Jurkat, Clone E6-1 (cell line): ENCODE data around the gene CFAP53.
A peak's percentile ranks its signal among the peaks of the same experiment; 100 is the strongest.
"Not testable (repeated sequence)": the region's sequence is repeated elsewhere in the genome, so short reads cannot be mapped to it uniquely, and the experiment has no call there.

Source experiments
- DNase-seq: peaks from one replicate; pipeline ENCODE4 v3.0.0-alpha.2; 2011; ENCODE audit warnings: low read depth, low spot score
- H3K4me3 ChIP-seq: 2 replicates; pipeline ENCODE4 v1.5.1; 2011; ENCODE audit warnings: mild to moderate bottlenecking, low read length, control low read depth, moderate library complexity

The CFAP53 gene

DNA sequence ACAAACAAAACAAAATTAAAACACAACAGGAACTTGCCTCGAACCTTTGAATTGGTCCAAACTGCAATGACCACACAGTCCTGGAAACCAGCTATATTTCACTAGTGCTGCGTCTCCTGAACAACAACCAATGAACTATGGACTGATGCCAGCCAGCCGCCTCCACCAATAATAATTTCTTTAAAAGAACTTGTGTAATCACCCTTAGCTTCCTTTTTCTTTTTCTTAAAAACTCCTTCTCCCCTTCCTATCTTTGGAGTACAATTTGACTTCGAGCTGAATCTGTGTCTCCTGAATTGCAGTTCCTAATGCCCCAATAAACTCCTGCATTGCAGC, 22.8 kb upstream of the CFAP53 start:
- no peak overlapping the region for H3K4me3 ChIP-seq
- no peak for DNase-seq

DNA sequence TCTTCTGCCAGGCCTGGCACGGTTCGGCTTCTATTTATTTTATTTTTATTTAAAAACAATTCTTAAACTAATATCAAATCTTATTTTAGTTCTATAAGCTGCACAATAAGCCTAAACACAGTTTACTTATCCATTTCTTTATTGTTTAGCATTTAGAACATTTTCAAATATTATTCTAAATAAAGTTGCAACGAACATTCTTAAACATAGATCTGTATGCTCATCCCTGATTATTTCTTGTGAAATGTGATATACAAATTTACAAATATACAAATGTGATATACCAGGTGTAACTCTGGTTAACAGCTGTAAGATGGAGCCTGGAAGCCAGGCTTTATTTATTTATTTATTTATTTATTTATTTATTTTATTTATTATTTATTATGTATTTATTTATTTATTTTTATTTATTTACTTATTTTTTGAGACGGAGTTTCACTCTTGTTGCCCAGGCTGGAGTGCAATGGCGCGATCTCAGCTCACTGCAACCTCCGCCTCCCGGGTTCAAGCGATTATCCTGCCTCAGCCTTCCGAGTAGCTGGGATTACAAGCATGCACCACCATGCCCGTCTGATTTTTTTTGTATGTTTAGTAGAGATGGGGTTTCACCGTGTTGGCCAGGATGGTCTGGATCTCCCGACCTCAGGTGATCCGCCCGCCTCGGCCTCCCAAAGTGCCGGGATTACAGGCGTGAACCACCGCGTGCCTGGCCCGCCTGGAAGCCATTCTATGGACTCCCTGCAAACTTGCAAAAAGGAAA, 22.2 kb upstream of the CFAP53 start:
- DNase-seq = not testable (repeated sequence)
- H3K4me3 ChIP-seq = peak overlapping the region; percentile 97

DNA sequence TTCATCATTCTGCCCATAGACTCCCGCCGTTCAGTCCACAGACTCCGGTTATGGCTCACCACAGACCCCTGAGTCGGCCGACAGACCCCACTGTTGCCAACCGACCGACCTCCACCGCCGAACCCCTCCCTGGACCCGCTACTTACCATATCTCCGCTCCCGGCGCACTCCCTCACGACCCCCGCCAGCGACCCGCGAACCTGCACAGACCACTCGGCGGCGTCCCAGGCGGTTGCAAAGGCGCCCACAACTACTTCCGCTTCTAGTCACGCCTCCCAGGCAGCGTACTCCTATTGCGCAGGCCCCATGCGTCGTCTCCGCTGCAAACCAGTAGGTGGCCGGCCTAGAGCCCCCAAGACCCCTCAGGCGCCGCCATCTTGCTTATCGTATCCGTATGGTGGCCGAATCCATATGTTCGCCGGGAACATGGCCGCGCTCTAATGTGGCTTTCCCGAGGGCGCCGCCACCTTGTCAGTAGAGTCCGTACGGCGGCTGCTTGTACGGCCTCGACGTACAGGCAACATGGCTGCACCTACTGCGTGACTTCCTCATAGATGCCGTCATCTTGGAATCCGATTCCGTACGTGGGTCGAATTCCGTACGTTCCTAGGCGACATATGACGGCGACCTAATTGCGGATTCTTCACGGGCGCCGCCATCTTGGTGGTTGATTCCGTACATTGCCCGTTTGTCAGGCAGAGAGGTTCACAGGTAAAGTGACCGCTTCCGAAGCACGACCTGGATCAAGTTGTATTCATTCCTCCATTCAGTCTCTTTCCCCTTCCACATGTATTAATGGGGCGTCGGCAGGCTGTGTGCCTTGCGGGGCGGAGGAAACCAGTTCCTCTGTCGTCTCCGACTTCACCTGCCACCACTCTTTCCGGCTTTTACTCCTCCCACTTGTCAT, 21.4 kb upstream of the CFAP53 start, which contains the start of gene CXXC1:
TSS of gene CXXC1 (minus strand) at position 252 of the 907 bp plus-strand sequence. CDS start at position 149, 103 bp downstream.
- H3K4me3 ChIP-seq = peak within 1 kb of the TSS; percentile 97
- DNase-seq = peak; percentile 99

DNA sequence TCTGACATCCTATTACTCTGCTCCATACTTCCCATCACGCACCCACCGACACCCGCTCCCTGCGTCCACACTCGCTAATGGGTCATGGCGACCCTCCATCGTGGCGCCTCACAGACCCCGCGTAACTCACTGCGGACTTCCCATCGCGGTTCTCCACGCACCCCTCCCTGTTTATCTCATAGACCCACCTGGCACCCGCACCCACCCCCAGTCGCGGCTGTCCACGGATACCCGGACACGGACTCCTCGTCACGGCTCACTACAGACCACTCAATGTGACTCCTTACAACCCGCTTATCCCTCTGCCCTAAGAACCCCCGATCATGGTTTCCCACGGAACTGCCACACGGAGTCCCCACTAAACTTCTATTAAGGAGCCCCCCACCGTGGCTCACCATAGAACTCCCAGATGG, 20.7 kb upstream of the CFAP53 start:
- DNase-seq = no peak
- peak overlapping the region; percentile 97 for H3K4me3 ChIP-seq

DNA sequence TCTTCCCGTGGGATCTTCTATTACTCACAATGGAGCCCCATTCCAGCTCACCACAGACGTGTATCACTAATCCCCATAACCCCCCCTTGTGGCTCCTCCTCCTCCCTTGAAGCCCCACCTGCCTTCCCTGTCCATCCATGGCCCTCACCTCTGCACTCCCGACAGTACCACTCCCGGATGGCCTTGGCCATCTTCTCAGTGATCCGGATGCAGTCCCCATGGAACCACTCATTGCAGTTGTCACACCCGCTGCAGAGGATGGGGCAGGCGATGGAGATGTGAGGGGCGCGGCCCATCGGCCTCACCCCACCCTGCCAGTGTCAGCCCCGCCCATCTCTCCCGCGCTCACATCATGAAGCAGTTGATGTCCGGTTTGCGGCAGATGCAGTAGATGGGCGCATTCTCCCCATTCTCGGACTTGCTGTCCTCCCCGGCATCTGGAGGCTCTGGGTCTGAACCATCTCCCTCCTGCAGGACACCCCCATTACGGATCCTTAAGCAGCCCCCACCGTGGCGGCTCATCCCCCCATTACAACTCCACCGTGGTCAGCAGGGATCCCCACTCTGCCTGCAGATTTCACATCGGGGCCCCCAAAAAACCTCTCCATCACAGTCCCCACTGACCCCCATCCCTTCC, 20.2 kb upstream of the CFAP53 start:
- peak overlapping the region; percentile 97 for H3K4me3 ChIP-seq
- DNase-seq = no peak

DNA sequence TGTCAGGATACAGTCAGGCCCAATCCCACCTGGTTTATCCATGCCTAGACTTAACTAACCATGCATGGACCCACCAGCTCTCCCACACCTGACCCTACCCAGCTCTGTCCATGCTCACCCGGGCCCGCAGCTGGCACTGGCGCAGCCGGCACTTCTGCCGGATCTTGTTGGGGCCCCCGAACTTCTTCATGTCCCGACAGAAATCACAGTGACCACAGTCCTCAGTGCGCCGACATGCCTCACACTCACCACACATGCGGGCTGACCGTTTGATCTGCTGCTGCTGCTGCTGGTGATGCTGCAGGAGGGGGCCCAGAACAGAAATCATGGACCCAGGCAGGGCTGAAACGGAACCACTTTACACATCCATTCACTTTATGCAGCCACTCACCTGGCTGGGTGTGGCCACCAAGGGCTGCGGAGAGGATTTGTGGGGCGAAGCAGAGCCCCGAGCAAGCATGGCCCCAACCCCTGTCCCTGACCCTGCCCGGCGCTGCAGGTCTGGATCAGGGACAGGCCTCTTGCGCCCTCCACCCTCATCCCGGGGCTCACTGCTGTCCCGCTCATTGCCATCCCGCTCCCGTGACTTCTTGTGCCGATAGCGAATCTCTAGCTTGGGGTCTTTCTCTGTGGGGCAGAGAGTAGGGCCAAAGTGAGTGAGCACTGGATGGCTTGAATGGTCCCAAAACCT, 19.5 kb upstream of the CFAP53 start:
- H3K4me3 ChIP-seq = peak overlapping the region; percentile 97

DNA sequence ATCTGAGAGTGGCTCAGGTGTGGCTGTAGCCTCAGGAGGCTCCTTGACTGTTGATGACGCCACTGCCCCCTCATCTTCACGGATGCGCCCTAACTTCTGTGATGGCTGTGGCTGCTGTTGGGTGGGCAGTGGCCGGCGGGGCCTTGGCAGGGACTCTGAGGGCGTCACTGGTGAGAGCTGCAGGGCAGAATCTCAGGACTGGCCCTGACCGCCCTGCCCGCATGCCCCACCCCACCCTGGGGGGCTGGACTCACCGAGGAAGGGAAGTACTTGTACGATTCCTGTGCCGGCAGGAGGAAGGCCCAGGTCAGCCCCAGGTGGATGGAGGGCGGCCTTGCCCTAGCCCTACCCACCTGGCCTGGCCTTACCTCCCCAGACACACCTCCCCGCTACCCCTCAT, 18.8 kb upstream of the CFAP53 start:
- H3K4me3 ChIP-seq = no peak overlapping the region
- no peak for DNase-seq

More for the DNA sequence above, 19.5 kb upstream of the CFAP53 start:
- DNase-seq = no peak

DNA sequence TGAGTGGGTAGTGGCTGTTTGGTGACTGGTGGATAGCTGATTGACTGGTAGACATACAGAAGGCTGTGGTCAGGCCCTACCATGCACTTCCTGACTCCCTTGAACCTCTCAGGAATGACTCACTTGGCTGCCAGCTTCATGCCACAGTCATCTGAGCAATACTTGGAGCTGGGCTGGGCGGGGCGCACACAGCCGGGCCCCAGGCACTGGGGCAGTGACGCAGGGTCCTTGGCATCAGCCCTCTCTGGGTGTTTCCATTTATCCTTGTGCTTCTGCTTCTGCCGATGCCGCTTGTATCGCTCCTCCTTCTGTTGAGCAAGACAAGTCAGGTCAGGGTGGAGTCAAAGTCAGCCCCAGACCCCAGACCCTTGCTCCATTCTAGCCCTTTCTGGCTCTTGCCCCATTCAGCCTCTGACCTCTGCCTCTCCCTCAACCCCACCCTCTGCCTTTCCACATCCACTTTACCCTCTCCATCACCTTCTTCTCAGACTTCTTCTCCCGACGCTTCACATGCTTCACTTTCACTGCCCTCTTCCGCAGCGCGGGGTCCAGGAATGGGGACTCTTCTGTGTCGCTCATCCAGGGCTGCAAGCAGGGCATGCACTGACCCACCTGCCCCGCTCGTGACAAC, 18.1 kb upstream of the CFAP53 start:
- DNase-seq = no peak
- H3K4me3 ChIP-seq = no peak overlapping the region

DNA sequence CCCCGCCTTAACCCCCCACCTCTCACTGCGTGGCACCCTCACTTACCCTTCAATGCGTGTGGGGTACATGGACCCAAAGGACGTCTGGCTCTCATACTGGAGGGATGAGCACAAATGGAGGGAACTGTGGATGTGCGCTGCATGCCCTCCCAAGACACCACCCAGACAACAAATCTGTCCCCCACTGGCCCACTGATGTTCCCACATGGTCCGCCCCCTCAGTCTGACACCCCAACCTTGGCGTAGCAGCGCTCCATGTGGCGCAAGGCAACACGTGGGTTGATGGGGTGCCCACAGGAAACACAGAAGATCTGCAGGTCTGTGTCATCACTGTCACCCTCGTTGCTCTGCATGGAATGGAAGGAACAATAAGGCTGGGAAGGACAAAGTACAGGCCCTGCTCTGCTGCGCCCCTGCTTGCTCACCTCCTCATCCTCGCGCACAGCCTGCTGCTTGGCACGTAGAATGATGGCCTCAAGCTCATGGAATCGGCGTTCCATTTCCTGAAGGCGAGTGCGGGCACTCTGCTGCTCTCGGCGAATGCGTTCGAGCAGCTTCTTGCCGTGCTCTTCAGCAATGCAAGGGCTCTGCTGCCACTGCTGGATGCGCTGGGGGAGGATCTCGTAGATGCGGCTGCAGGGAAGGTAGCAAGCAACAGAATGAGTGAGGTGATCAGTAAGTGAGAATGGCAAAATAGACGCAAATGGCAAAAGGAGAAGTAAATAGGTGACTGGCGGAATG, 17.3 kb upstream of the CFAP53 start:
- no peak overlapping the region for H3K4me3 ChIP-seq
- no peak for DNase-seq

DNA sequence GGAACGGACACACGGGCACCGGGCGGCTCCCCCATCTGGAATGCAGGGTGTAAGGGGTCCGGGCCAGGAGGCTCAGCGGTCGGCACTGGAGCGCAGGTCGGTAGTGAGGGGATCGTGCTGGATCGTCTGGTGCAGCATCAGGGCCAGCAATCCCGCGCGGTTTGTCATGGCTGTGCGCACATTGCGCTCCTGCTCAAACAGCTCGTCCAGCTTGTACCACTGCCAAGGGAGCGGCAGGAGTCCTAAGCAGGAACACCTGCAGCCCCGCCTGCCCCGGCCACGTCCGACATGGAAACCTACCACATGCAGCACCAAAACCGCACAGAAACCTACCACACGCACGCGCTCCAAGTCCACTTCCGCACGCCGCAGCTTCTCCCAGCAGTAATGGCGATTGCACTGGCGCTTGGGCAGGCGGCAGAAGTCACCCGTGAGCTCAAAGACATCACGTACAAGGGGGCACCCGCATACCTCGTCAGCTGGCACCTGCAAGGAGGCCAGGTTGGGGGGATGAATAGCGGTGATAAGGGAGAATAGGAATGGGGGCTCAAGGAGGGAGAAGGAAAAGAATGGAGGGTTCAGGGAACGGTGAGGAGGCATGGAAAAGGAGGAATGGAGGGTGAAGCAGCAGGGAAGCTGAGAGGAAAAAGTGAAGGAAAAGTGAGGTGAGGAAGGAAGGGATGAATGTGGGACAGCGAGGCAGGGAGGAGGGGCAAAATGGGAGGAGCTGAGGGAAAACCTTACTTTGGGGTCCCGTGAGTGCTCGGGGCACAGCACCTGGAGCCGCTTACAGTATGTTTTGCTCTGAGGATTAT, 16.4 kb upstream of the CFAP53 start:
- H3K4me3 ChIP-seq = peak overlapping the region; percentile 100
- no peak for DNase-seq

DNA sequence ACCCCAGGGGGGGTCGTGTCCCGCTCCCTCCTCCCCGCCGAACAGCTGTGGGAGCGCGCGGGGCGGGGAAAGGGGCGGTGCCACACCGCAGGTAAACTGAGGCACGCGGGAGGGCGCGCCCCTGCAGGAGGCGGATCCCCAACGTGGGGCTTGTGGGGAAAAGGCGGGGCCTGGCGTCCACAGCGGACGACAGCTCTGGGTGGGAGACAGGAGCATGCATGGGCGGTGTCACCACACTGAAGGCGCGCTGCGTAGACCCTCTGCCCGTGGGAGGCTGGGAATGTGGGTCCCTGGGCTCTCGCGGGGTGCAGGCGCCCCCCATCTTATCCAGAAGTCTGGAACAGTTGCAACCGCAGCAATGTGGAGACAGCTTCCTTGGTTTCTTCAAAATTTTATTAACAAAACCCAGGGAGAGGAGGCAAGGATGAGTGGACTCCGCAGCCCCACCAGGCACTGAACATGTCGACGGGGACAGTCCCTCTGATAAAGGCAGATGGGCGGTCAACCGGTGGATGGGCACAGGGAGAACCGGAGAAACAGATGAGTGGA, 15.8 kb upstream of the CFAP53 start:
- DNase-seq = no peak
- peak overlapping the region; percentile 100 for H3K4me3 ChIP-seq

DNA sequence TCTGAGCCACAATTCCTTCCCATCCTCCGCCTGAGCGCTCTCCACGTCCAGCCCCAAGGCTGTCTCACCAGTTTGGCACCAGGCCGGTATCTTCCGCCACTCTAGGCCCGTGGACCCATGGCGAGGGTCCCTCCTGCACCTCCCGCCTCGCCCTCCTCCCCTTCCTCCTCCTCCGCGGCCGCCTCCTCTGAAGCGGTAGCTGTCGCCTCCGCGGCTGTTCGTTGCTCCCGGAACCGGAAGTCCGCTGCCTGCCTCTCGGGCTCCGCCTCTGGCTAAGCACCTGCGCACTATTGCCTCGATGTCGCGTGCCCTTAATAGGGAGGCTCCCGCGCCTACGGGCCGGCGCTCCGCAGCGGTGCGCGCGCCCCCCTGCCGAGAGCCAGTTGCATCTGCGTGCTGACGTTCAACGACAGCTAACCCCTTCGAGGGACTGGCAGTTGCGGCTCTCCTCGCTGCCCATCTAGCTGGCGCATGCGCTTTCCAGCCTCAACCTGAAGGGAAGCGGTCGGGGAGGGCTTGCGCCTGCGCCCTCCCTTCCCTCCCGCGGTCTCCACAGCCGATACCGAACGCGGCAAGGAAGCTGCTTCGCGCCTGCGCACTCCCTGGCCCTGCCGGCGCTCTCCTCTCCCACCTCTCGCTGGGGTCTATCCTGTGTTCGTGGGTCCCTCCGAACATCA, 15.1 kb upstream of the CFAP53 start, which contains the start of gene MBD1:
TSS of gene MBD1 (minus strand) at position 229 of the 677 bp plus-strand sequence. CDS start 1,531 bp downstream, outside the sequence.
- peak within 1 kb of the TSS; percentile 100 for H3K4me3 ChIP-seq
- peak; percentile 96 for DNase-seq

DNA sequence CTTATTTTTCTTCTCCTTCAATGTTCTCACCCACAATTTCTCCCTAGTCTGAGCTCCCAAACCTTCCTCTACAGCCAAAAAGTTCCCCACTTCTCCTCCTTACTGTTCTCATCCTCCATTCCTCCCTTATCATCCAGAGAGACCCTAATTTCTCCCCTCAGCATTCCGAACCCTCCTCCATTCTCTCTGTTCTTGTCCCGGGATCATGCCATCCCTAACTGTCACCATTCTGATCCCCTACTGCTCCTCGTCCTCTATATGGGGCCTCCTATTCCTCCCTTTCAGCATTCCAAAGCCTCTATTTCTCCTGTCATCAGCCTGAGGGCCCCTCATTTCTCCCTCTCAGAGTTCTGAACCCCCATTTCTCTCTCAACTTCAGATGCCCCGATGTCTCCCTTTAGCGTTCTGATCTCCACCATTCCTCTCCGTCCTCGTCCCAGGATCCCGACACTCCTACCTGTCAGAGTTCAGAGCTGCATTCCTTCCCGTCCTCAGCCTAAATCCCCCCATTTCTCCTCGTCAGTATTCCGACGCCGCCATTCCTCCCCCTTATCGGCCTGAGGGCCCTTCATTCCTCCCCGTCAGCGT, 14.5 kb upstream of the CFAP53 start:
- H3K4me3 ChIP-seq = peak overlapping the region; percentile 100
- DNase-seq = no peak

DNA sequence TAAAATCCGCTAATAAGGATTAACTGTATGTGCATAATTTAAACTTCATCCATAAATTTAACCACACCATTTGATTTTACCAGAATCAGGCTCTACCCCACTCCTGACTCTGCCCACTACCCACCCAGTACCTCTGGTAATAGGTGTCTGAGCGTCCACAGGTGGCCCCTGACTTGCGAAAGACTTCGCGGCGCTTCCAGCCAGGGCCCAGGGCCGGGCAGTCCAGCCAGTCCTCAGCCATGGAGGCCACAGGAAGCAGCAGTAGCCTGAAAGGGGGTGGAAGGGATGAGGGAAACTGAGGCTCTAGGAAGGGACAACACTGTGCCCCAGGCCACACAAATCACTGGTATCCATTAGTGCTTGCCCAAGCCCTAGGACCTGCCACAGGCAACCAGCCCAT, 13.5 kb upstream of the CFAP53 start:
- H3K4me3 ChIP-seq = peak overlapping the region; percentile 100
- DNase-seq = no peak

DNA sequence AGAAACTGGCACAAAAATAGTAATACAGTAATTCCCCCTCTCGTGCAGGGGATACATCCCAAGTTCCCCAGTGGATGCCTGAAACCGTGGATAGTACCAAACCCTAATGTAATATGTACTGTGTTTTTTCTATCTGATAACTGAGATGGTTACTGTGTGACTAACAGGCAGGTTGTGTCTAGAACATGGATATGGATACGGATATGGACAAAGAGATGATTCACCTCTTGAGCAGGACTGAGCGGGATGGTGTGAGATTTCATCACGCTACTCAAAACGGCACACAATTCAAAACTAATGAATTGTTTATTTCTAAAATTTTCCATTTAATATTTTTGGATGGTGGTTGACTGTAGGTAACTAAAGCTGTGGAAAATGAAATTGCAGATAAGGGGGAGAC, 11.6 kb upstream of the CFAP53 start:
- H3K4me3 ChIP-seq = no peak overlapping the region
- DNase-seq = no peak

DNA sequence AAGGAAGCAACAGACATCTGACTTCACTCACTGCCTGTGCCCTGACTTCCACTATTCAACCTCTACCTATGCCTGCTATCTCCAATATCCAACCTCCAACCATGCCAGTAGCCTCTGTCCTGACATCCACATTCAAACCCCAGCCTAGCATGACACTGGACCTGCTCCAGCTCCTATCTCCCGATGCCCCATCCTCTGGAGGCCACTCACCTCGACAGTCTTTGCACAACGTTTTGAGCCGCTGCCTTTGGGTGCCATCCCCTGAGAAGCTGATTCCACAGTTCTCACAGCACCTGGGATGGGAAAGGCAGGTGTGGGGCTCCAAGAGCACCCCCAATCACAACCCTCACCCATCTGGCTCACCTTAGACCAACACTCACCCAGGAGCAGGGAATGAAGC, 10.2 kb upstream of the CFAP53 start:
- no peak for DNase-seq
- no peak overlapping the region for H3K4me3 ChIP-seq
